Coronary artery (tissue), 2 donors: ENCODE data around the gene ANKRD27.
A peak's percentile ranks its signal among the peaks of the same experiment; 100 is the strongest.

Experiments used
- DNase-seq: peaks from one replicate; pipeline ENCODE4 v3.0.0-alpha.2; 2017; ENCODE audit warnings: low spot score
- H3K27ac ChIP-seq, 2 donors: fragments of 200-600 bp; sonication (generic); one replicate each; pipeline ENCODE4 v1.5.1; 2016 to 2019
- H3K4me3 ChIP-seq: fragments of 200-600 bp; sonication (generic); 2 replicates; pipeline ENCODE4 v1.5.1; 2016; ENCODE audit warnings: mild to moderate bottlenecking, moderate library complexity
- CTCF ChIP-seq: fragments of 200-600 bp; sonication (generic); IDR thresholded peaks from one replicate; pipeline ENCODE4 v1.5.1; 2019; ENCODE audit warnings: antibody characterized with exemption

ANKRD27 gene

GRCh38 chr19:32570081-32570785, 104.7 kb downstream of the ANKRD27 start:
- no peak overlapping the region for H3K4me3 ChIP-seq
- TF ChIP-seq CTCF = peak; percentile 18
- H3K27ac ChIP-seq = no peak overlapping the region
- DNase-seq = peak; percentile 33

GRCh38 chr19:32567486-32567885, 107.5 kb downstream of the ANKRD27 start:
- Histone ChIP-seq H3K4me3 (no peak overlapping the region), H3K27ac (no peak overlapping the region)
- peak; percentile 31 for DNase-seq
- no peak for TF ChIP-seq CTCF

GRCh38 chr19:32566246-32566830, 108.6 kb downstream of the ANKRD27 start:
- DNase-seq = no peak
- TF ChIP-seq CTCF = no peak

GRCh38 chr19:32563761-32564160, 111.2 kb downstream of the ANKRD27 start:
- no peak overlapping the region for H3K4me3 ChIP-seq
- no peak overlapping the region for H3K27ac ChIP-seq
- no peak for DNase-seq
- TF ChIP-seq CTCF = no peak

More at GRCh38 chr19:32566246-32566830, 108.6 kb downstream of the ANKRD27 start:
- H3K4me3 ChIP-seq = no peak overlapping the region
- no peak overlapping the region for H3K27ac ChIP-seq

- TF ChIP-seq CTCF = no peak
- H3K27ac ChIP-seq = no peak overlapping the region
- no peak overlapping the region for H3K4me3 ChIP-seq
- peak; percentile 40 for DNase-seq
These were observed 116.3 kb downstream of the ANKRD27 start for GRCh38 chr19:32558607-32559228.

- Histone ChIP-seq H3K27ac (no peak overlapping the region), H3K4me3 (no peak overlapping the region)
- peak; percentile 19 for DNase-seq
- no peak for TF ChIP-seq CTCF
These were observed 119.2 kb downstream of the ANKRD27 start for GRCh38 chr19:32555786-32556185.
